DMS153 treated with DMSO at 0.1 percent for 48 hours (cell line): ENCODE measurements around the gene SHISAL1.

Experiments
- DNase-seq: peaks from one replicate; lab custom pipeline; 2025; ENCODE audit not compliant: unreplicated experiment; lab: John Stamatoyannopoulos, UW

Gene SHISAL1

GRCh38 chr22:44266796-44267760 is 45.7 kb downstream of the SHISAL1 start:
- DNase-seq: no peak

- no peak for DNase-seq
Measured at GRCh38 chr22:44263547-44263946, 49.2 kb downstream of the SHISAL1 start.

- DNase-seq: peak; percentile 29
Measured at GRCh38 chr22:44261861-44262595, 50.7 kb downstream of the SHISAL1 start.

GRCh38 chr22:44261164-44261860 is 51.4 kb downstream of the SHISAL1 start:
- no peak for DNase-seq

- DNase-seq: no peak
Measured at GRCh38 chr22:44260216-44261035, 52.3 kb downstream of the SHISAL1 start.

GRCh38 chr22:44259366-44260215 is 53.2 kb downstream of the SHISAL1 start:
- no peak for DNase-seq

- DNase-seq: no peak
Measured at GRCh38 chr22:44256556-44257485, 55.9 kb downstream of the SHISAL1 start.

- DNase-seq: no peak
Measured at GRCh38 chr22:44256085-44256484, 56.7 kb downstream of the SHISAL1 start.

GRCh38 chr22:44254811-44255210 is 57.9 kb downstream of the SHISAL1 start:
- no peak for DNase-seq

- no peak for DNase-seq
Measured at GRCh38 chr22:44249376-44250147, 63.2 kb downstream of the SHISAL1 start.

- DNase-seq: no peak
Measured at GRCh38 chr22:44248926-44249325, 63.8 kb downstream of the SHISAL1 start.

GRCh38 chr22:44247923-44248892 is 64.5 kb downstream of the SHISAL1 start:
- DNase-seq: no peak

GRCh38 chr22:44247346-44247745 is 65.4 kb downstream of the SHISAL1 start:
- no peak for DNase-seq

GRCh38 chr22:44246615-44247326 is 66.0 kb downstream of the SHISAL1 start:
- no peak for DNase-seq

GRCh38 chr22:44245867-44246266 is 66.9 kb downstream of the SHISAL1 start:
- DNase-seq: no peak

- no peak for DNase-seq
Measured at GRCh38 chr22:44245438-44245837, 67.3 kb downstream of the SHISAL1 start.
